ENCODE data around the gene COX6B2.

The COX6B2 gene

GRCh38 chr19:55311797-55312196, 42.7 kb downstream of the COX6B2 start:
- DNase-seq = no peak

DNA sequence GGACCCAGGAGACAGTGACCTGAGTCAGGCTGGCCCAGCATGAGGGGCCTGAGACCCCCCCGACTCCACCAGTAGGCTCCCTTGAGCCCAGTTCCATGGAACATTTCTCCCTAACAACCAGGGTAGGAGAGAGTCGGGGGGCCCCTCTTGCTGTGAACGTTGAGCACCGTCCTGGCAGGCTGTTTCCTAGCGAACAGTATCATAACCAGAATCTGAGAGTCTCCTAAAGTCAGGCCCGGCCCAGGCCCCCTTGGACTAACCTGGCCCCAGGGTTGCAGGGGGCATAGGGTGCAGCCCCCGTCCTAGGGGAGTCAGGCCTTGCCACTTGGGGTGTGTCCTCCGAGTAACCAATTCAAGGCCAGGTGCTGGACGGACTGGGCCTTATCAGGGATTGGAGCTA, 43.1 kb downstream of the COX6B2 start:
- DNase-seq = no peak

DNA sequence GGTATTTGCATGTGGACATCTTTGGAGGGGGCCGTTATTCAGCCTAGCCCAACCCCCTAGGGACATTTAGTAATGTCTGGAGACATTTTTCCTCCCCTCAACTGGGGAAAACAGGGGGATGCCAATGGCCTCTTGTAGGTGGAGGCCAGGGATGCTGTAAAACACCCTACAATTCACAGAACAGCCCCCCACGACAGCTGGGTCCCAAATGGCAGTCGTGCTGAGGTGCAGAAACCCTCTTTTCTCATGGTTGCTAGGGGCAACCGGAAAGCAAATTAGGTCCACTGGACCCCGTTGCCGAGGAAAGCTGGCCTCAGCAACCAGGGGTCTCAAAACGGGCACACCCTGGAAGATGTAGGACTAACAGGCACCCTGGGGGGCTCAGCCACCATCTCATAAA, 44.0 kb downstream of the COX6B2 start:
- DNase-seq = no peak

- DNase-seq = no peak
Observed at GRCh38 chr19:55309448-55309847, 45.1 kb downstream of the COX6B2 start.

DNA sequence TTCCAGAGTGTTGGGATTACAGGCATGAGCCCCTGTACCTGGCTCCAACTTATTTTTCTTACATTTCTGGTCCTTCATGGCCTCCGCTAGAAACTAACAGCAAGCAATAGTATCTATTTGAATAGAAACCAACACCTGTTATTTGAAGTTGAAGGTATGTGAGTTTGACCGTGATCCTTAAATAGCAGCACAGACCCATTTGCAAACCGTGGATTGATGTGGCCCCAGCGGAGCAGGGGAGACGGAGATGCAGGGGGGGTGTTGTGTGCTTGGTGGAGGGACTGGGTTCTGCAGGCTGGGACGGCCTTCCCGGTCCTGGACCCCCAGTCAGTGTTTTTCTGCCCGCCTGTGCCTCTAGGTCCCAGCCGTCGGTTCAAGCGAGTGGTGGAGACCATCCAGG, 46.2 kb downstream of the COX6B2 start:
- no peak for DNase-seq

DNA sequence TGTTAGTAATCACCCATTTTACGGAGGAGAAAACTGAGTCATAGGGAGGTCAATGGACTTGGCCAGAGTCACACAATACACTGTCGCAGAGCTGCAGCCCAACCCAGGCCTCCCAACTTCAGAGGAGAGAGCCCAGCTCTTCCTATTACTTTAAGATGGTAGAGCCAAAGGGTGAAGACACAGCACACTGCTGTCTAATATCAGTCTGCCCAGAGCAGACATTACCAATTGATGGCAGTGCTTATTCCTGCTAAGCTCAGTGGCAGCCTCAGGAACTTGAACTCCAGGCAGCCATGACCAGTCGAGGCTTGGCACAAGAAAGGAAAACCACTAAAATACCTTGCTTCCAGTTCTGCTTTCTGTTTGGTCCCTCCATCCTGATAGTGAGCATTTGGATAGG, 47.8 kb downstream of the COX6B2 start:
- DNase-seq = no peak

- no peak for DNase-seq
Observed at GRCh38 chr19:55305983-55306562, 48.4 kb downstream of the COX6B2 start.

DNA sequence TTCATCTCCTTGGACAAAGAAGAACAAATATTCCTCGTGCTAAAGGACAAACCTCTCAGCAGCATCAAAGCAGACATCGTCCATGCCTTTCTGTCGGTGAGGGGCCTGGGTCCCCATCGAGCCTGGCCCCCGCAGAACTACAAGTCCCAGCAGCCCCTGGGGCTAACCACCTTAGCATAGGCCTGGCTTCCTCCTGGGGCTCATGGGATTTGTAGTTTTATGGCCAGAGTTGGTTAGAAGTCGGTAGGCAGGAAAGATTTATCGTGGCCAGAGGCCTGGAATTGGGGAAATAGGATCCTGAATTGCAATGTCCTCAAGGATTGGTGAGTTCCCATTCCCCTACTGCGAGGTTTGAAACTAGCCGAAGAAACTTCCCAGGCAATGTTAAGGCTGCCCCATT, 49.0 kb downstream of the COX6B2 start:
- DNase-seq = peak; percentile 65

- DNase-seq = no peak
Observed at GRCh38 chr19:55304980-55305379, 49.5 kb downstream of the COX6B2 start.

DNA sequence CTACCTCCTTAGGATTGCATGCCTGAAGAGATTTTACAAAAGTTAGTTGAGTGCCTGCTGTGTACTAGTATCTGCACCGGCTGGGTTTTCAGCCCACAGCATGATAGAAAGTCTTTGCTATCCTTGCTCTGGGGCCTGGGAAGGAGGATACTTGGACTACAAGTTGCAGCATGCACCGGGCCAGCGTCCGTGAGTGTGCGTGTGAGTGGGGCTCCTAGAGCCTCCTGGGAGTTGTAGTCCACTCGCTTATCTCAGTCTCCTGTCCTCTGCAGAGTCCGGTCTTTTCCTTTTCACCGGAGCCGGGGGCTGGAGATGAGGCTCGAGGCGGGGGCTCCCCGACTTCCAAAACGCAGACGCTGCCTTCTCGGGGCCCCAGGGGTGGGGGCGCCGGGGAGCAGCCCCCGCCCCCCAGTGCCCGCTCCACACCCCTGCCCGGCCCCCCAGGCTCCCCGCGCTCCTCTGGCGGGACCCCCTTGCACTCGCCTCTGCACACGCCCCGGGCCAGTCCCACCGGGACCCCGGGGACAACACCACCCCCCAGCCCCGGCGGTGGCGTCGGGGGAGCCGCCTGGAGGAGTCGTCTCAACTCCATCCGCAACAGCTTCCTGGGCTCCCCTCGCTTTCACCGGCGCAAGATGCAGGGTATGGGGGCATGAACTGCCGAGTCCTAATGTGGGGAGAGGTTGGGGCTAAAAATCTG, 50.1 kb downstream of the COX6B2 start:
- DNase-seq = peak; percentile 42

DNA sequence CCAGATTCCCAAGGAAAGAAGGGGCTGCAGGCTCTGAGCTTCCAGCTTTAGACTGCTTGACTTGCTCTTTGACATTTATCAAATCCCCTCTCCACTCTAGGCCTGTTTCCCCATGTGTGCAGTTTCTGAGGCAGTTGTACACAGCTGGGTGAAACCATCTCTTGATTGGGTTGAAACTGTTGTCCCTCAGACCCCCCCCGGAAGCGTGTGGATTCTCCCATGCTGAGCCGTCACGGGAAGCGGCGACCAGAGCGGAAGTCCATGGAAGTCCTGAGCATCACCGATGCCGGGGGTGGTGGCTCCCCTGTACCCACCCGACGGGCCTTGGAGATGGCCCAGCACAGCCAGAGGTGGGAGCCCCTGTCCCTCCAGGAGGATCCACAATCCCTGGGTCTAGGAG, 51.0 kb downstream of the COX6B2 start:
- DNase-seq = no peak

DNA sequence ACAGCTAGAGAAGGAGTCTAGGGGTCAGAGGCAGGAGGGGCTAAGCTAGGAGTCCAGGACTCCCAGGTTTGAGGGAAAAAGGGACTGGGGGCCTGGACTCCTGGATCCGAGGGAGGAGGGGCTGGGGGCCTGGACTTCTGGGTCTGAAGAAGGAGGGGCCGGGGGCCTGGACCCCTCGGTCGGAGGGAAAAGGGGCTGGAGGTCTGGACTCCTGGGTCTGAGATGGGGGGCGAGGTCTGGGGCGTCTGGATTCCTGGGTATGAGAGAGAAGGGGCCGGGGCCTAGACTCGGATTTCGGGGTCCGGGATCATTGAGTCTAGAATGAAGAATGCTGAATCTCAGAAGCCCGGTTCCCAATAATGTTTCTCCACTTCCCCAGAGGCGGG, 52.2 kb downstream of the COX6B2 start:
- DNase-seq = no peak

DNA sequence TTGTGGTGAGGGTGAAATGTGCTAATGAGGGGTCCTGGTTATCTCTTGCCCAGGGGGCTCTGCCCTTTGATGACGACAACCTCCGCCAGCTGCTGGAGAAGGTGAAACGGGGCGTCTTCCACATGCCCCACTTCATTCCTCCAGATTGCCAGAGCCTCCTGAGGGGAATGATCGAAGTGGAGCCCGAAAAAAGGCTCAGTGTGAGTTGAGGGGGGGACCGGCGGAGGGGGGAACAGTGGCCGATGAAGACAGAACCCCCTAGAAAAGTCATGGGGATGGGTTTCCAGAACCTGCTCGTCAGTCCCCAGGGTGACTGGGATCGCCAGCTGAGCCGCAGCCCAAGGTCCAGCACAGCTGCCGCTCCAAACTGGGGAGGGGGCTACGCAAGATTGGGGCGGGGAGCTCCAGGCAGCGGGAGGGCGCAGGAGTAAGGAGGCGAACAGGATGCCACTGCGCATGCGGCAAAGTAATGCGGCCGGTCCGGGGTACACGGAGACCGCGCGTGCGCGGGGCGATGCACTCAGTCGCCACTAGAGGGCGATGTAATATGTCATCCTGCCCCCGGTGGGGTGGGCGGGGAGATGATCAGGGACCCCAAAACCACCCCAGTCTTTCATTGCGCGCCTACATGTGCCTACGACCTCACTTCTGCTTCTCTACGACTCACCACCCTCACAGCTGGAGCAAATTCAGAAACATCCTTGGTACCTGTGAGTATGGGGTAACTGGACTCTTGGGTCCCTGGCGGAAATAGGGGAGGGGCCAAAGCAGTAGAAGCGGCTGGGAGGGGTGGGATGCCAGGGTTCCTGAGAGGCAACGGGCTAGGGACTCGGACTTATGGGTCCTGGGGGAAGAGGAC, 52.8 kb downstream of the COX6B2 start:
- peak; percentile 95 for DNase-seq

GRCh38 chr19:55300886-55301458, 53.5 kb downstream of the COX6B2 start:
- no peak for DNase-seq

GRCh38 chr19:55299991-55300390, 54.5 kb downstream of the COX6B2 start:
- no peak for DNase-seq

Data from eye (tissue), 1 donor.